Liver (tissue), 9 donors: ENCODE data around the gene GAS2L1. TPM values are rescaled to one million over a fixed set of nuclear protein-coding genes. Genes with fewer than 3 reads are reported as not detected.

Source experiments
- DNase-seq: peaks from one replicate; pipeline ENCODE4 v3.0.0-alpha.2; 2017; ENCODE audit warnings: low spot score
- H3K27ac ChIP-seq, 2 donors: one replicate each; pipeline ENCODE4 v1.7.0; 2013; ENCODE audit warnings: inconsistent platforms in 2 of 2, low read length in 2 of 2, control low read depth in 1 of 2, low read depth in 1 of 2, mild to moderate bottlenecking in 1 of 2
- H3K27me3 ChIP-seq, 4 donors: one replicate each; pipeline versions ENCODE4 v1.6.1 to v1.7.0; 2013; ENCODE audit warnings: low read length in 3 of 4, inconsistent platforms in 1 of 4, mild to moderate bottlenecking in 1 of 4, moderate library complexity in 1 of 4; ENCODE audit not compliant: control insufficient read depth in 4 of 4, insufficient read depth in 4 of 4
- H3K36me3 ChIP-seq, 4 donors: one replicate each; pipeline versions ENCODE4 v1.6.1 to v1.7.0; 2013; ENCODE audit warnings: low read length in 3 of 4, mild to moderate bottlenecking in 3 of 4, low read depth in 1 of 4, moderate library complexity in 1 of 4; ENCODE audit not compliant: control insufficient read depth in 4 of 4, insufficient read depth in 3 of 4
- H3K4me1 ChIP-seq, 4 donors: one replicate each; pipeline versions ENCODE4 v1.6.1 to v1.7.0; 2013; ENCODE audit warnings: low read length in 3 of 4, mild to moderate bottlenecking in 3 of 4, moderate library complexity in 1 of 4; ENCODE audit not compliant: control insufficient read depth in 4 of 4, insufficient read depth in 4 of 4
- H3K4me3 ChIP-seq, 3 donors: one replicate each; pipeline versions ENCODE4 v1.6.1 to v1.7.0; 2013; ENCODE audit warnings: low read length in 3 of 3, control low read depth in 1 of 3, low read depth in 1 of 3, mild to moderate bottlenecking in 1 of 3
- H3K9ac ChIP-seq, 2 donors: one replicate each; pipeline ENCODE4 v1.7.0; 2013; ENCODE audit warnings: low read length in 2 of 2, mild to moderate bottlenecking in 2 of 2, moderate library complexity in 2 of 2, control low read depth in 1 of 2, low read depth in 1 of 2
- H3K9me3 ChIP-seq, 4 donors: one replicate each; pipeline versions ENCODE4 v1.6.1 to v1.7.0; 2013; ENCODE audit warnings: low read length in 3 of 4; ENCODE audit not compliant: control insufficient read depth in 4 of 4
- ATF3 ChIP-seq: IDR thresholded peaks from 2 replicates; pipeline ENCODE4 v1.6.1; 2016; ENCODE audit warnings: antibody characterized with exemption
- CTCF ChIP-seq: fragments of 150-350 bp; IDR thresholded peaks from 2 replicates; pipeline ENCODE4 v1.5.1; 2017; ENCODE audit warnings: improper control_type of control experiment, low read depth, low read length; ENCODE audit not compliant: missing input control
- EGR1 ChIP-seq, 2 donors: IDR thresholded peaks; 2 replicates each; pipeline ENCODE4 v1.6.1; 2016 to 2018; ENCODE audit warnings: antibody characterized with exemption in 2 of 2, low read depth in 2 of 2
- FOXA1 ChIP-seq: IDR thresholded peaks from 2 replicates; pipeline ENCODE4 v1.6.1; 2016; ENCODE audit warnings: antibody characterized with exemption
- FOXA2 ChIP-seq: IDR thresholded peaks from 2 replicates; pipeline ENCODE4 v1.6.1; 2016; ENCODE audit warnings: antibody characterized with exemption
- HNF4A ChIP-seq, 2 donors: conservative IDR thresholded peaks; 2 replicates each; pipeline ENCODE4 v1.6.1; 2016; ENCODE audit warnings: antibody characterized with exemption in 2 of 2, mild to moderate bottlenecking in 2 of 2
- JUND ChIP-seq, 2 donors: IDR thresholded peaks; 2 replicates each; pipeline ENCODE4 v1.6.1; 2016; ENCODE audit warnings: antibody characterized with exemption in 2 of 2
- MAX ChIP-seq: IDR thresholded peaks from 2 replicates; pipeline ENCODE4 v1.6.1; 2016; ENCODE audit warnings: antibody characterized with exemption
- NR2F2 ChIP-seq: IDR thresholded peaks from 2 replicates; pipeline ENCODE4 v1.6.1; 2016; ENCODE audit warnings: antibody characterized with exemption
- RAD21 ChIP-seq, 2 donors: IDR thresholded peaks; 2 replicates each; pipeline ENCODE4 v1.6.1; 2016; ENCODE audit warnings: antibody characterized with exemption in 2 of 2, mild to moderate bottlenecking in 2 of 2
- REST ChIP-seq: IDR thresholded peaks from 2 replicates; pipeline ENCODE4 v1.6.1; 2016; ENCODE audit warnings: antibody characterized with exemption, mild to moderate bottlenecking
- RXRA ChIP-seq, 2 donors: IDR thresholded peaks; 2 replicates each; pipeline ENCODE4 v1.6.1; 2017 to 2018; ENCODE audit warnings: antibody characterized with exemption in 2 of 2, mild to moderate bottlenecking in 1 of 2
- TAF1 ChIP-seq: conservative IDR thresholded peaks from 2 replicates; pipeline ENCODE4 v1.6.1; 2016; ENCODE audit warnings: antibody characterized with exemption, mild to moderate bottlenecking
- YY1 ChIP-seq: IDR thresholded peaks from 2 replicates; pipeline ENCODE4 v1.6.1; 2016; ENCODE audit warnings: antibody characterized with exemption, mild to moderate bottlenecking
- ZBTB33 ChIP-seq: IDR thresholded peaks from 2 replicates; pipeline ENCODE4 v1.6.1; 2016; ENCODE audit warnings: antibody characterized with exemption
- WGBS: extraction: QIAGEN DNeasy Blood & Tissue Kit; methylation state at CpG from one replicate; pipeline ENCODE4 v1.1.7; 2013; 5-methylcytosine and 5-hydroxymethylcytosine counted together
- polyA plus RNA-seq, 2 donors: library from polyadenylated mRNA; stranded (reverse) in 1 of 2; unstranded in 1 of 2; fragments of 200-250 nt in 1 of 2; fragments of >200 nt in 1 of 2; fragmentation: Nextera tagmentation in 1 of 2; extraction: Ambion mirVana in 1 of 2; gene quantifications; one replicate each; pipeline versions ENCODE4 v1.2.1 to v1.2.3, GENCODE V29; 2013 to 2015
- total RNA-seq, 2 donors: library from RNA; depleted of rRNA; stranded (reverse); fragments of >200 nt; gene quantifications; one replicate each; pipeline ENCODE4 v1.2.3, GENCODE V29; 2014
- donor health status: healthy.
- donor health status: healthy.
- donor health status: healthy.
- donor health status: healthy.
- donor health status: healthy.

GAS2L1 gene
- total and polyA plus RNA-seq, 4 donors, result 4.0 to 11.4 (median 8.9) TPM

- no peaks in the 10 kb centered on the region for H3K4me1 ChIP-seq
- no peak for DNase-seq
- H3K4me3 ChIP-seq, result no peak overlapping the region
- peaks cover 0 to 8% (median 2%) of the 10 kb centered on the region in 4 donors for H3K36me3 ChIP-seq
- no peaks in the 10 kb centered on the region for H3K9me3 ChIP-seq
- whole genome bisulfite sequencing, result 97% methylated on average over 17 of the region's 17 CpGs
- no peak overlapping the region for H3K27ac ChIP-seq
- H3K27me3 ChIP-seq, result no peaks in the 10 kb centered on the region
- TF ChIP-seq JUND (IDR thresholded peaks at IDR 0.05) (no peak), FOXA2 (no peak), CTCF (no peak), HNF4A (conservative IDR thresholded peaks at IDR 0.05) (no peak), RAD21 (IDR thresholded peaks at IDR 0.05) (no peak), ZBTB33 (no peak), TAF1 (no peak), YY1 (no peak), FOXA1 (no peak)
- no peak overlapping the region for H3K9ac ChIP-seq
These were observed 47.8 kb upstream of the GAS2L1 start for GRCh38 chr22:29258407-29259252.

GRCh38 chr22:29259253-29259899 lies 47.1 kb upstream of the GAS2L1 start:
- H3K4me3 ChIP-seq, result no peak overlapping the region
- H3K9me3 ChIP-seq, result no peaks in the 10 kb centered on the region
- no peaks in the 10 kb centered on the region for H3K4me1 ChIP-seq
- H3K9ac ChIP-seq, result no peak overlapping the region
- H3K27ac ChIP-seq, result no peak overlapping the region
- H3K36me3 ChIP-seq, result peaks cover 0 to 10% (median 2%) of the 10 kb centered on the region in 4 donors
- 92% methylated on average over 11 of the region's 11 CpGs for WGBS
- TF ChIP-seq EGR1 (IDR thresholded peaks at IDR 0.05; ENCODE audit: low read depth in 2 of 2), result no peak
- TF ChIP-seq YY1, result no peak
- TF ChIP-seq NR2F2, result no peak
- TF ChIP-seq ATF3, result no peak
- no peak for TF ChIP-seq MAX
- TF ChIP-seq RXRA (IDR thresholded peaks at IDR 0.05), result no peak
- no peak for TF ChIP-seq REST
- TF ChIP-seq RAD21 (IDR thresholded peaks at IDR 0.05), result no peak
- TF ChIP-seq CTCF, result no peak
- no peak for TF ChIP-seq FOXA1
- DNase-seq, result no peak
- no peaks in the 10 kb centered on the region for H3K27me3 ChIP-seq
